ENCODE measurements around the gene IMMT. TPM values are rescaled to one million over a fixed set of nuclear protein-coding genes. Genes with fewer than 3 reads are reported as not detected.
A peak's percentile ranks its signal among the peaks of the same experiment; 100 is the strongest.

IMMT gene
- polyA plus RNA-seq, 1 donor (not counting 4 experiments of a cell fraction or from before 2014, with no cell fraction given): 91.5 TPM

DNA sequence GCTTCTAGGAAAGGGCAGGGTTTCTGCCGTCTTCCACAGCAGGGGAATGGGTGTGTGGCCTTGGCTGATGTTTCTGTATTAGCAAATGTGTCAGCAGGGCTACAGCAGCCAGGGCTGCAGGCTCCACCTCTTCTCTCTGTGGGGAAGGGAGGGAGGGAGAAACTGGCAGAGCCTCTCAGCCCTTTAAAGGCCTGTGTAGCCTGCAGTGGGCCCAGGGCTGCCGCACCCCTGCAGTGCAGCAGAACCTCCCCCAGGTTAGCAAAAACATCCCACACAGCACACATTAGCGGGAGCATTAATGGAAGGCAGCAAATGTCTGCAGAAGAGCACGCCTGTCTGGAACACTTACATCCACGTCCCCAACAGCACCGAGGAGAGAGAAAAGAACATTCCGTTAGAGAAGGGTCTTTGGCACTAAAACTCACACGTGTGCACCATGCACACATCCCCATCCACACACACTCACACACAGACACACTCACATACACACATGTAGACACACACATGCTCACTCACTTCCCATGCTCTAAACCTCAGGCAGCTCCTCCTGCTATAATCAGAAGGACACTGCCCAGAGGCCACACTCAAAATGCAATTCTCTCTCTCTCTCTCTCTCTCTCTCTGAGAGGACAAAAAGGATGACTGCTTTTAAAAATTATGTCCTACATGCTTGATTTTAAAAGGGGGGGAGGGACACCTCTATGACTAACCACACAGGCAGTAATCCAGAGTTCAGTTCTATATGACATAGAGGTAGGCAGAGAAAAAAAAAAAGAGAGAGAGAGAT, 28.1 kb upstream of the IMMT start:
- FAIRE-seq: no peak
- no peaks in the 10 kb centered on the region for H3K27me3 ChIP-seq (ENCODE audit: control insufficient read depth, extremely low read depth, insufficient read depth, low read length)
- TF ChIP-seq, protein P1, sequence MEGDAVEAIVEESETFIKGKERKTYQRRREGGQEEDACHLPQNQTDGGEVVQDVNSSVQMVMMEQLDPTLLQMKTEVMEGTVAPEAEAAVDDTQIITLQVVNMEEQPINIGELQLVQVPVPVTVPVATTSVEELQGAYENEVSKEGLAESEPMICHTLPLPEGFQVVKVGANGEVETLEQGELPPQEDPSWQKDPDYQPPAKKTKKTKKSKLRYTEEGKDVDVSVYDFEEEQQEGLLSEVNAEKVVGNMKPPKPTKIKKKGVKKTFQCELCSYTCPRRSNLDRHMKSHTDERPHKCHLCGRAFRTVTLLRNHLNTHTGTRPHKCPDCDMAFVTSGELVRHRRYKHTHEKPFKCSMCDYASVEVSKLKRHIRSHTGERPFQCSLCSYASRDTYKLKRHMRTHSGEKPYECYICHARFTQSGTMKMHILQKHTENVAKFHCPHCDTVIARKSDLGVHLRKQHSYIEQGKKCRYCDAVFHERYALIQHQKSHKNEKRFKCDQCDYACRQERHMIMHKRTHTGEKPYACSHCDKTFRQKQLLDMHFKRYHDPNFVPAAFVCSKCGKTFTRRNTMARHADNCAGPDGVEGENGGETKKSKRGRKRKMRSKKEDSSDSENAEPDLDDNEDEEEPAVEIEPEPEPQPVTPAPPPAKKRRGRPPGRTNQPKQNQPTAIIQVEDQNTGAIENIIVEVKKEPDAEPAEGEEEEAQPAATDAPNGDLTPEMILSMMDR (optimal IDR thresholded peaks at IDR 0.05 in 1 of 3, IDR thresholded peaks at IDR 0.05 in 1 of 3, conservative IDR thresholded peaks at IDR 0.05 in 1 of 3; ENCODE audit: extremely low read depth in 1 of 3, insufficient read depth in 2 of 3, low read length in 3 of 3): no peak
- no peak for TF ChIP-seq EZH2 (IDR thresholded peaks at IDR 0.05; ENCODE audit: low read length)
- H3K36me3 ChIP-seq (ENCODE audit: control insufficient read depth in 2 of 2, extremely low read depth in 1 of 2, insufficient read depth in 2 of 2, low read length in 2 of 2): no peaks in the 10 kb centered on the region
- no peak for DNase-seq (ENCODE audit: low read depth, low spot score)
- no peak overlapping the region for H3K9ac ChIP-seq (ENCODE audit: control insufficient read depth, extremely low read depth, insufficient read depth, low read length)
- H3K4me3 ChIP-seq (ENCODE audit: control insufficient read depth in 2 of 3, extremely low read depth in 1 of 3, insufficient read depth in 2 of 3, low read depth in 1 of 3, low read length in 3 of 3): no peak overlapping the region
- peaks cover 13% of the 10 kb centered on the region for H3K4me1 ChIP-seq (ENCODE audit: control insufficient read depth, extremely low read depth, insufficient read depth, low read length)
- dilution Hi-C loops (cut with MboI; ENCODE audit: extremely low pct_ligation_motif_present, low sequenced_read_pairs): no loop called here
- no peaks in the 10 kb centered on the region for H3K9me1 ChIP-seq (ENCODE audit: control insufficient read depth, extremely low read depth, insufficient read depth, low read length)
- no peak overlapping the region for H3K27ac ChIP-seq (ENCODE audit: control insufficient read depth, insufficient read depth, low read length)
- H3K79me2 ChIP-seq (ENCODE audit: control insufficient read depth, insufficient read depth, low read length): no peaks in the 10 kb centered on the region
- H2AFZ ChIP-seq (ENCODE audit: control insufficient read depth, low read length): no peak overlapping the region
- H3K9me3 ChIP-seq (ENCODE audit: control insufficient read depth, low read depth, low read length): no peaks in the 10 kb centered on the region
- H4K20me1 ChIP-seq (ENCODE audit: control insufficient read depth, extremely low read depth, insufficient read depth, low read length): no peaks in the 10 kb centered on the region
- H3K4me2 ChIP-seq (ENCODE audit: control insufficient read depth, extremely low read depth, insufficient read depth, low read depth, low read length): no peak overlapping the region

GRCh38 chr2:86221066-86221684, 25.9 kb upstream of the IMMT start:
- Histone ChIP-seq H3K27me3 (ENCODE audit: control insufficient read depth, extremely low read depth, insufficient read depth, low read length) (no peaks in the 10 kb centered on the region), H3K4me2 (ENCODE audit: control insufficient read depth, extremely low read depth, insufficient read depth, low read depth, low read length) (no peak overlapping the region), H2AFZ (ENCODE audit: control insufficient read depth, low read length) (no peak overlapping the region), H3K9me3 (ENCODE audit: control insufficient read depth, low read depth, low read length) (no peaks in the 10 kb centered on the region), H3K27ac (ENCODE audit: control insufficient read depth, insufficient read depth, low read length) (no peak overlapping the region), H3K4me3 (ENCODE audit: control insufficient read depth in 2 of 3, extremely low read depth in 1 of 3, insufficient read depth in 2 of 3, low read depth in 1 of 3, low read length in 3 of 3) (no peak overlapping the region), H3K9me1 (ENCODE audit: control insufficient read depth, extremely low read depth, insufficient read depth, low read length) (no peaks in the 10 kb centered on the region), H3K4me1 (ENCODE audit: control insufficient read depth, extremely low read depth, insufficient read depth, low read length) (peaks cover 14% of the 10 kb centered on the region), H3K9ac (ENCODE audit: control insufficient read depth, extremely low read depth, insufficient read depth, low read length) (no peak overlapping the region), H4K20me1 (ENCODE audit: control insufficient read depth, extremely low read depth, insufficient read depth, low read length) (no peaks in the 10 kb centered on the region), H3K79me2 (ENCODE audit: control insufficient read depth, insufficient read depth, low read length) (no peaks in the 10 kb centered on the region), H3K36me3 (ENCODE audit: control insufficient read depth in 2 of 2, extremely low read depth in 1 of 2, insufficient read depth in 2 of 2, low read length in 2 of 2) (no peaks in the 10 kb centered on the region)
- TF ChIP-seq EZH2 (IDR thresholded peaks at IDR 0.05; ENCODE audit: low read length): no peak
- TF ChIP-seq, protein P1 (optimal IDR thresholded peaks at IDR 0.05 in 1 of 3, IDR thresholded peaks at IDR 0.05 in 1 of 3, conservative IDR thresholded peaks at IDR 0.05 in 1 of 3; ENCODE audit: extremely low read depth in 1 of 3, insufficient read depth in 2 of 3, low read length in 3 of 3): peak; percentile 78 to 93 (median 83)
- FAIRE-seq (no peak), DNase-seq (ENCODE audit: low read depth, low spot score) (no peak)
- dilution Hi-C loops (cut with MboI; ENCODE audit: extremely low pct_ligation_motif_present, low sequenced_read_pairs): no loop called here
